OCI-LY1 (cell line): ENCODE data around the gene SCN4B.

Source experiments
- H2AFZ ChIP-seq: fragments of 200-600 bp; sonication (generic), shearing (Covaris generic); 2 replicates; pipeline ENCODE4 v1.6.0; 2014; ENCODE audit warnings: antibody characterized with exemption, mild to moderate bottlenecking, low read length
- H3F3A ChIP-seq: fragments of 200-600 bp; sonication (generic), shearing (Covaris generic); 2 replicates; pipeline ENCODE4 v1.6.0; 2014; ENCODE audit warnings: mild to moderate bottlenecking, antibody characterized with exemption, low read length, moderate library complexity; ENCODE audit not compliant: insufficient read depth
- H3K27ac ChIP-seq: fragments of 200-600 bp; sonication (generic); 2 replicates; pipeline ENCODE4 v1.5.1; 2014; ENCODE audit warnings: low read length, mixed run types, mild to moderate bottlenecking, low read depth; ENCODE audit not compliant: poor library complexity, severe bottlenecking
- H3K27me3 ChIP-seq: fragments of 200-600 bp; sonication (generic); 2 replicates; pipeline ENCODE4 v1.6.0; 2014; ENCODE audit warnings: antibody characterized with exemption, mild to moderate bottlenecking, low read length, moderate library complexity; ENCODE audit not compliant: insufficient read depth
- H3K36me3 ChIP-seq: fragments of 200-600 bp; sonication (generic); 2 replicates; pipeline ENCODE4 v1.6.1; 2014; ENCODE audit warnings: mild to moderate bottlenecking, antibody characterized with exemption, low read length, moderate library complexity, mixed read lengths; ENCODE audit not compliant: insufficient read depth
- H3K4me1 ChIP-seq: fragments of 200-600 bp; sonication (generic); 2 replicates; pipeline ENCODE4 v1.5.1; 2014; ENCODE audit warnings: mild to moderate bottlenecking, low read length, moderate library complexity; ENCODE audit not compliant: insufficient read depth, severe bottlenecking
- H3K4me2 ChIP-seq: fragments of 200-600 bp; sonication (generic), shearing (Covaris generic); 2 replicates; pipeline ENCODE4 v1.6.1; 2014; ENCODE audit warnings: low read length
- H3K4me3 ChIP-seq: fragments of 200-600 bp; sonication (generic); 2 replicates; pipeline ENCODE4 v1.5.1; 2014; ENCODE audit warnings: low read length, low read depth, mild to moderate bottlenecking, mixed read lengths; ENCODE audit not compliant: poor library complexity, severe bottlenecking
- H3K79me2 ChIP-seq: fragments of 200-600 bp; shearing (Covaris generic); 2 replicates; pipeline ENCODE4 v1.6.1; 2016; ENCODE audit warnings: mixed run types, low read length, mixed read lengths; ENCODE audit not compliant: insufficient read depth
- H3K9ac ChIP-seq: fragments of 200-600 bp; sonication (generic), shearing (Covaris generic); 2 replicates; pipeline ENCODE4 v1.6.1; 2014; ENCODE audit warnings: mild to moderate bottlenecking, low read length, mixed read lengths
- H3K9me2 ChIP-seq: fragments of 200-600 bp; sonication (generic), shearing (Covaris generic); 2 replicates; pipeline ENCODE4 v1.6.1; 2014; ENCODE audit warnings: low read depth, mild to moderate bottlenecking, low read length, mixed read lengths
- H3K9me3 ChIP-seq: fragments of 200-600 bp; shearing (Covaris generic); 2 replicates; pipeline ENCODE4 v1.6.1; 2014; ENCODE audit warnings: low read length, mixed read lengths
- H4K20me1 ChIP-seq: fragments of 200-600 bp; sonication (generic), shearing (Covaris generic); 2 replicates; pipeline ENCODE4 v1.6.0; 2016; ENCODE audit warnings: mild to moderate bottlenecking, low read length; ENCODE audit not compliant: insufficient read depth
- CTCF ChIP-seq: fragments of 200-600 bp; sonication (generic), shearing (Covaris generic); IDR thresholded peaks from 2 replicates; pipeline ENCODE4 v1.5.1; 2017; ENCODE audit warnings: mild to moderate bottlenecking, antibody characterized with exemption, low read length, moderate library complexity, mixed read lengths
- EZH2 ChIP-seq: fragments of 200-600 bp; sonication (generic), shearing (Covaris generic); IDR thresholded peaks from 2 replicates; pipeline ENCODE4 v1.8.0; 2017; ENCODE audit warnings: borderline replicate concordance, mixed run types, mild to moderate bottlenecking, antibody characterized with exemption, low read length, moderate library complexity, mixed read lengths

The SCN4B gene

GRCh38 chr11:118155776-118156530, 3.3 kb upstream of the SCN4B start:
- Histone ChIP-seq H3K4me1 (no peaks in the 10 kb centered on the region), H3K9me3 (no peaks in the 10 kb centered on the region), H3K36me3 (no peaks in the 10 kb centered on the region), H3K9me2 (no peaks in the 10 kb centered on the region), H3K27me3 (no peaks in the 10 kb centered on the region), H3K79me2 (no peaks in the 10 kb centered on the region), H3K4me3 (no peak overlapping the region), H3K9ac (no peak overlapping the region), H4K20me1 (no peaks in the 10 kb centered on the region), H3F3A (no peaks in the 10 kb centered on the region), H3K4me2 (no peak overlapping the region), H3K27ac (no peak overlapping the region), H2AFZ (no peak overlapping the region)
- TF ChIP-seq CTCF (no peak), EZH2 (no peak)

- Histone ChIP-seq H3K9ac (no peak overlapping the region), H3K79me2 (no peaks in the 10 kb centered on the region), H4K20me1 (no peaks in the 10 kb centered on the region), H3K9me2 (no peaks in the 10 kb centered on the region), H3K36me3 (no peaks in the 10 kb centered on the region), H3K4me2 (no peak overlapping the region), H3K27me3 (no peaks in the 10 kb centered on the region), H3K4me1 (no peaks in the 10 kb centered on the region), H3K27ac (no peak overlapping the region), H3F3A (no peaks in the 10 kb centered on the region), H3K9me3 (no peaks in the 10 kb centered on the region), H3K4me3 (no peak overlapping the region), H2AFZ (no peak overlapping the region)
- TF ChIP-seq CTCF: no peak
- TF ChIP-seq EZH2: no peak
These were observed 2.0 kb upstream of the SCN4B start for GRCh38 chr11:118154641-118155040.

- no peak overlapping the region for H3K4me2 ChIP-seq
- H4K20me1 ChIP-seq: no peaks in the 10 kb centered on the region
- H3K9ac ChIP-seq: no peak overlapping the region
- H3K9me3 ChIP-seq: no peaks in the 10 kb centered on the region
- TF ChIP-seq EZH2 (no peak), CTCF (no peak)
- no peak overlapping the region for H3K27ac ChIP-seq
- H3K9me2 ChIP-seq: no peaks in the 10 kb centered on the region
- no peaks in the 10 kb centered on the region for H3K4me1 ChIP-seq
- no peak overlapping the region for H3K4me3 ChIP-seq
- H2AFZ ChIP-seq: no peak overlapping the region
- no peaks in the 10 kb centered on the region for H3K36me3 ChIP-seq
- H3F3A ChIP-seq: no peaks in the 10 kb centered on the region
- H3K79me2 ChIP-seq: no peaks in the 10 kb centered on the region
- no peaks in the 10 kb centered on the region for H3K27me3 ChIP-seq
These were observed 1.4 kb upstream of the SCN4B start for GRCh38 chr11:118153976-118154375.
